HepG2 (cell line): Measurements from ENCODE around the gene IRF1. TPM values are rescaled to one million over a fixed set of nuclear protein-coding genes. Genes with fewer than 3 reads are reported as not detected.
"Not testable (repeated sequence)": the region's sequence is repeated elsewhere in the genome, so short reads cannot be mapped to it uniquely, and the experiment has no call there.

Experiments used
- ATAC-seq: fragments of 200-7000 bp; cut with Tn5 transposase; 3 replicates; pipeline ENCODE4 v1.9.1; 2020; ENCODE audit warnings: mild to moderate bottlenecking, moderate library complexity
- BruUV-seq: library from RNA; stranded (reverse); fragments of 400-500 nt; replicated peaks from 2 replicates; lab custom pipeline; 2021; lab: Mats Ljungman, UMichigan
- CTCF ChIA-PET: fragments of 300-600 bp; formaldehyde crosslinking; extraction: SDS; loops from one replicate; lab custom pipeline; 2021; ENCODE audit warnings: low total read pairs, inconsistent platforms, low intra/inter-chr PET ratio; lab: Yijun Ruan, JAX
- POLR2A ChIA-PET: fragments of 350-600 bp; sonication (Branson Sonifier 250); formaldehyde crosslinking; loops from one replicate; lab custom pipeline; 2020; ENCODE audit warnings: antibody characterized with exemption, inconsistent platforms; lab: Yijun Ruan, JAX
- DNase-seq: peaks from one replicate; pipeline ENCODE4 v3.0.0-alpha.2; 2015; ENCODE audit warnings: low spot score
- FAIRE-seq: peaks from 3 replicates; lab custom pipeline; 2011; peaks lifted over from hg19 to GRCh38; lab: Jason Lieb, UNC
- H2AFZ ChIP-seq: one replicate; pipeline ENCODE4 v1.6.1; 2011; ENCODE audit warnings: low read length, inconsistent platforms
- H3K27ac ChIP-seq: fragments of 300-600 bp; 3 replicates; pipeline ENCODE4 v1.8.0; 2011; ENCODE audit warnings: mixed run types, mild to moderate bottlenecking, mixed read lengths, low read length, inconsistent platforms; ENCODE audit not compliant: insufficient read depth; ENCODE audit errors: extremely low read length
- H3K27me3 ChIP-seq, 2 experiments: fragments of 200-600 bp in 1 of 2; 2 replicates in 1 of 2; 3 replicates in 1 of 2; pipeline versions ENCODE4 v1.6.0 to v1.8.0; 2011; ENCODE audit warnings: low read length in 2 of 2, mild to moderate bottlenecking in 2 of 2, moderate library complexity in 2 of 2, inconsistent platforms in 1 of 2; ENCODE audit not compliant: insufficient read depth in 2 of 2, control insufficient read depth in 1 of 2
- H3K36me3 ChIP-seq, 2 experiments: fragments of 200-600 bp in 1 of 2; replicated peaks in 1 of 2; 2 replicates in 1 of 2; 3 replicates in 1 of 2; pipeline versions ENCODE4 v1.5.1 to v1.8.0; 2011; ENCODE audit warnings: low read length in 2 of 2, inconsistent platforms in 1 of 2; ENCODE audit not compliant: insufficient read depth in 2 of 2, control insufficient read depth in 1 of 2
- H3K4me1 ChIP-seq: 2 replicates; pipeline ENCODE4 v1.5.1; 2012; ENCODE audit warnings: low read length, inconsistent platforms; ENCODE audit not compliant: insufficient read depth
- H3K4me2 ChIP-seq: 2 replicates; pipeline ENCODE4 v1.6.0; 2011; ENCODE audit warnings: low read depth, low read length, inconsistent platforms
- H3K4me3 ChIP-seq, 3 experiments: fragments of 200-600 bp in 1 of 3; sonication (generic), shearing (Covaris generic) in 1 of 3; replicated peaks in 1 of 3; 2 replicates each; pipeline ENCODE4 v1.5.1; 2011 to 2016; ENCODE audit warnings: low read length in 3 of 3, inconsistent platforms in 2 of 3, low read depth in 2 of 3, mild to moderate bottlenecking in 2 of 3, control low read depth in 1 of 3, mixed read lengths in 1 of 3; ENCODE audit not compliant: insufficient read depth in 1 of 3
- H3K79me2 ChIP-seq: one replicate; pipeline ENCODE4 v1.6.1; 2011; ENCODE audit warnings: low read length, inconsistent platforms; ENCODE audit not compliant: insufficient read depth
- H3K9ac ChIP-seq: 2 replicates; pipeline ENCODE4 v1.6.0; 2011; ENCODE audit warnings: mild to moderate bottlenecking, low read depth, low read length, inconsistent platforms; ENCODE audit not compliant: insufficient read depth
- H3K9me3 ChIP-seq: 2 replicates; pipeline ENCODE4 v1.5.1; 2012; ENCODE audit warnings: mild to moderate bottlenecking, low read length
- H4K20me1 ChIP-seq: 2 replicates; pipeline ENCODE4 v1.6.0; 2011; ENCODE audit warnings: inconsistent platforms, mild to moderate bottlenecking, low read length, moderate library complexity; ENCODE audit not compliant: insufficient read depth
- YY1 ChIP-seq: IDR thresholded peaks from 2 replicates; pipeline ENCODE4 v1.6.1; 2011; ENCODE audit warnings: low read length, low read depth, moderate library complexity, mild to moderate bottlenecking; ENCODE audit not compliant: insufficient read depth, insufficient replicate concordance
- ZNF619 ChIP-seq: sonication (generic); formaldehyde crosslinking; IDR thresholded peaks from 2 replicates; pipeline ENCODE4 v1.4.0; 2020; ENCODE audit warnings: mild to moderate bottlenecking, missing genetic modification reagents
- WGBS: methylation state at CpG from one replicate; pipeline ENCODE4 v1.1.6; 2017; ENCODE audit warnings: low lambda C conversion rate; 5-methylcytosine and 5-hydroxymethylcytosine counted together
- in situ Hi-C: cut with HindIII; loops from 2 replicates; pipeline ENCODE4 v1.10.0; 2017; ENCODE audit warnings: low pct_unique_long_range_greater_than_20kb; ENCODE audit not compliant: extremely low pct_ligation_motif_present
- intact Hi-C: fragments of 100-400 bp; cut with micrococcal nuclease; formaldehyde crosslinking; loops from one replicate; pipeline ENCODE4 v1.10.0; 2022; ENCODE audit not compliant: unreplicated experiment
- polyA plus RNA-seq, 8 experiments: library from polyadenylated mRNA; depleted of rRNA in 3 of 8; stranded (reverse) in 7 of 8; unstranded in 1 of 8; fragments of >200 nt; fragmentation: Illumina TruSeq in 4 of 8; extraction: Trizol in 4 of 8; gene quantifications; 2 replicates each; pipeline versions ENCODE4 v1.2.1 to v1.2.3, GENCODE V29; 2011 to 2016; ENCODE audit warnings: low read depth in 4 of 8, missing spikeins in 1 of 8, mixed read lengths in 1 of 8; ENCODE audit not compliant: insufficient read depth in 1 of 8
- total RNA-seq, 5 experiments: library from RNA; depleted of rRNA; stranded (reverse); fragments of >200 nt; fragmentation: Illumina TruSeq; extraction: Trizol; gene quantifications; 2 replicates each; pipeline ENCODE4 v1.2.3, GENCODE V29; 2016; ENCODE audit warnings: low read depth in 1 of 5

IRF1 gene
- total and polyA plus RNA-seq, 2 of the 13 experiments (the other 11 are each of a cell fraction or from before 2014, with no cell fraction given), result 4.1 to 8.8 TPM

DNA sequence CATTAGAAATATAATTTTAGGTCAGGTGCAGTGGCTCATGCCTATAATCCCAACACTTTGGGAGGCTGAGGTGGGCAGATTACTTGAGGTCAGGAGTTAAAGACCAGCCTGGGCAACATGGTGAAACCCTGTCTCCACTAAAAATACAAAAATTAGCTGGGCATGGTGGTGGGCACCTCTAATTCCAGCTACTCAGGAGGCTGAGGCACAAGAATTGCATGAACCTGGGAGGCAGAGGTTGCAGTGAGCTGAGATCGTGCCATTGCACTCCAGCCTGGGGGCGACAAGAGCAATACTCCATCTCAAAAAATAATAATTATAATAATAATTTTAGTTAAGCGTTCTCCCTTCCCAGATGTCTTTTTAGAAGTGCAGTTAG is 52.3 kb downstream of the IRF1 start:
- ATAC-seq, H3K9me3 ChIP-seq, H3K4me3 ChIP-seq, H3K79me2 ChIP-seq, in situ Hi-C loops, H4K20me1 ChIP-seq, BruUV-seq, H3K27me3 ChIP-seq, H3K36me3 ChIP-seq, H3K27ac ChIP-seq, H3K4me2 ChIP-seq, DNase-seq, H3K9ac ChIP-seq, FAIRE-seq, CTCF ChIA-PET, H2AFZ ChIP-seq, intact Hi-C loops: not testable (repeated sequence)
- POLR2A ChIA-PET, result interaction anchor here (0.6 kb wide), 1 partner anchor 12 kb away, joined by 3 read pairs; no protein-coding TSS in a partner anchor
- peaks cover 21% of the 10 kb centered on the region for H3K4me1 ChIP-seq
- 99% methylated on average over 3 of the region's 3 CpGs for WGBS

DNA sequence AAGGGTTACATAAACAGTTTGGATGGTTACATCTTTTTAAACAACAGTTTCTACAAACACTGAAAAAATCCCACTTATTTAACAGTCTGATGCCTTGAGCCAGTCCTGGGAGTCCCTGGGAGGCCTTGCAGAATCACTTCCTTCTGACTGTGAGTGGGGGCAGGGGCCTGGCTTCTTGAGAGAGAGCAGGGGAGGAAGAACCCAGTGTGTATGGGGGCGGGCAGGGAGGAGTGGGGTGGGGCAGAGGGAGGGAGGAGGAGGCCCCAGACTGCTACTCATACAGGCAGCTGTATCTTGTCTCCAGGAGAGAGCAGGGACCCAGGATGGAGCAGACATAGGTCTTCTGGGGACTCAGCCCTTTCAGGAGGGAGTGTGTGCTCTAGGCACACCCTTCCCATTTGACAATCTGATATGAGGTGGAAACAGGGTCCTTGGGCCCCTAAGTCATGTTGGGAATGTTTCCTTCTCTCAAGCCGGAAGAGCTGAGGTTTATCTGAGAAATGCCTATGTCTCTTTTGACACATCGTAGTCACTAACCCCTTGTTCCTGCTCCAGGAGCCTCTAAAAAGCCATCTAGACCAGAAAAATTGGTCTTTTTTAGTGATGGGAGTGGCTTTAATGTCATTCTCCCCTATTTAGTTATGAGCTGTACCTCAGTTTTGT is 52.8 kb downstream of the IRF1 start:
- no peak for TF ChIP-seq ZNF619
- no peak for TF ChIP-seq YY1
- no peaks in the 10 kb centered on the region for H4K20me1 ChIP-seq
- no peaks in the 10 kb centered on the region for H3K9me3 ChIP-seq
- POLR2A ChIA-PET, result interaction anchor here (0.6 kb wide), 1 partner anchor 13 kb away, joined by 3 read pairs; no protein-coding TSS in a partner anchor
- H3K4me3 ChIP-seq, result no peak overlapping the region
- H2AFZ ChIP-seq, result no peak overlapping the region
- CTCF ChIA-PET, result no interaction called here
- H3K4me2 ChIP-seq, result no peak overlapping the region
- WGBS, result 79% methylated on average over 2 of the region's 3 CpGs
- FAIRE-seq (no peak), DNase-seq (no peak), ATAC-seq (no peak)
- H3K36me3 ChIP-seq, result no peaks in the 10 kb centered on the region
- in situ Hi-C loops, result no loop called here
- intact Hi-C loops, result no loop called here
- H3K27me3 ChIP-seq, result no peaks in the 10 kb centered on the region
- H3K79me2 ChIP-seq, result no peaks in the 10 kb centered on the region
- H3K4me1 ChIP-seq, result peaks cover 21% of the 10 kb centered on the region
- no peak overlapping the region for H3K9ac ChIP-seq
- H3K27ac ChIP-seq, result no peak overlapping the region
- BruUV-seq, result no TSS peak
